Panc1 (cell line): ENCODE measurements around the gene ACOT2. TPM values are rescaled to one million over a fixed set of nuclear protein-coding genes. Genes with fewer than 3 reads are reported as not detected.
"Not testable (repeated sequence)": the region's sequence is repeated elsewhere in the genome, so short reads cannot be mapped to it uniquely, and the experiment has no call there.

Source experiments
- ATAC-seq: fragments of 200-7000 bp; cut with Tn5 transposase; 2 replicates; pipeline ENCODE4 v1.9.1; 2020; ENCODE audit warnings: mild to moderate bottlenecking, moderate library complexity
- BruUV-seq: library from RNA; stranded (reverse); fragments of 400-500 nt; replicated peaks from 2 replicates; lab custom pipeline; 2021; lab: Mats Ljungman, UMichigan
- CTCF ChIA-PET: fragments of 300-600 bp; sonication (Branson Sonifier 250); formaldehyde crosslinking; loops from one replicate; lab custom pipeline; 2022; ENCODE audit warnings: antibody characterized with exemption; lab: Charles Lee
- POLR2A ChIA-PET: fragments of 300-600 bp; sonication (Branson Sonifier 250); formaldehyde crosslinking; loops from one replicate; lab custom pipeline; 2022; ENCODE audit warnings: antibody characterized with exemption; lab: Charles Lee
- DNase-seq: peaks from one replicate; pipeline ENCODE4 v3.0.0-alpha.2; 2010; ENCODE audit warnings: low read depth, low spot score
- H3K27ac ChIP-seq: 2 replicates; pipeline ENCODE4 v1.5.1; 2011; ENCODE audit warnings: mild to moderate bottlenecking, low read length, inconsistent platforms
- H3K27me3 ChIP-seq: fragments of 200-500 bp; sonication (Bioruptor generic); 2 replicates; pipeline ENCODE4 v1.6.0; 2014; ENCODE audit warnings: low read length, inconsistent platforms; ENCODE audit not compliant: control insufficient read depth, insufficient read depth
- H3K36me3 ChIP-seq: fragments of 200-500 bp; sonication (Bioruptor generic); 2 replicates; pipeline ENCODE4 v1.5.1; 2014; ENCODE audit warnings: inconsistent platforms, mild to moderate bottlenecking, low read length, moderate library complexity; ENCODE audit not compliant: control insufficient read depth, insufficient read depth
- H3K4me1 ChIP-seq: 2 replicates; pipeline ENCODE4 v1.5.1; 2011; ENCODE audit warnings: inconsistent platforms, mild to moderate bottlenecking, low read length, moderate library complexity; ENCODE audit not compliant: control insufficient read depth, insufficient read depth
- H3K4me3 ChIP-seq, 2 experiments: 2 replicates each; pipeline ENCODE4 v1.5.1; 2011 to 2012; ENCODE audit warnings: low read depth in 2 of 2, low read length in 2 of 2, mild to moderate bottlenecking in 2 of 2, inconsistent platforms in 1 of 2, moderate library complexity in 1 of 2
- H3K9me3 ChIP-seq: fragments of 200-500 bp; sonication (Bioruptor generic); 2 replicates; pipeline ENCODE4 v1.5.1; 2014; ENCODE audit warnings: low read depth, mild to moderate bottlenecking, inconsistent platforms, low read length, moderate library complexity; ENCODE audit not compliant: control insufficient read depth, insufficient read depth
- CTCF ChIP-seq: fragments of 450-650 bp; IDR thresholded peaks from 2 replicates; pipeline ENCODE4 v1.5.1; 2017; ENCODE audit warnings: mild to moderate bottlenecking
- POLR2AphosphoS5 ChIP-seq: IDR thresholded peaks from 2 replicates; pipeline ENCODE4 v1.6.1; 2012; ENCODE audit warnings: mild to moderate bottlenecking, low read depth, low read length, moderate library complexity
- REST ChIP-seq, 2 experiments: IDR thresholded peaks; 2 replicates each; pipeline ENCODE4 v1.6.1; 2011 to 2012; ENCODE audit warnings: low read depth in 2 of 2, control low read depth in 1 of 2, low read length in 1 of 2, mild to moderate bottlenecking in 1 of 2, moderate library complexity in 1 of 2; ENCODE audit not compliant: insufficient read depth in 1 of 2
- SIN3A ChIP-seq: IDR thresholded peaks from 2 replicates; pipeline ENCODE4 v1.6.1; 2012; ENCODE audit warnings: low read depth, mild to moderate bottlenecking, low read length, moderate library complexity, borderline replicate concordance; ENCODE audit not compliant: insufficient read depth
- TCF7L2 ChIP-seq: IDR thresholded peaks from 2 replicates; pipeline ENCODE4 v1.6.1; 2011; ENCODE audit warnings: mild to moderate bottlenecking, low read depth, low read length, inconsistent platforms
- in situ Hi-C: cut with HindIII; loops from 2 replicates; pipeline ENCODE4 v1.10.0; 2016; ENCODE audit warnings: low sequenced_read_pairs, low pct_unique_long_range_greater_than_20kb
- intact Hi-C: fragments of 100-400 bp; cut with micrococcal nuclease; formaldehyde crosslinking; loops from one replicate; pipeline ENCODE4 v1.10.0; 2022; ENCODE audit not compliant: unreplicated experiment
- total RNA-seq: library from RNA; stranded (reverse); gene quantifications from one replicate; pipeline ENCODE4 v1.2.1, GENCODE V29; 2021; ENCODE audit not compliant: unreplicated experiment

The ACOT2 gene
- total RNA-seq, 1 experiment from 2014 or later = 24.9 TPM

GRCh38 chr14:73524493-73524892 is 44.5 kb upstream of the ACOT2 start:
- H3K4me1 ChIP-seq = peaks cover 2% of the 10 kb centered on the region; the same call in 1 of the 2 replicates
- no peaks in the 10 kb centered on the region for H3K9me3 ChIP-seq
- H3K4me3 ChIP-seq = no peak overlapping the region
- H3K36me3 ChIP-seq = no peaks in the 10 kb centered on the region
- H3K27ac ChIP-seq = no peak overlapping the region
- intact Hi-C loops = no loop called here
- in situ Hi-C loops = no loop called here
- BruUV-seq = no TSS peak
- ATAC-seq = no peak
- ChIA-PET POLR2A (no interaction called here), CTCF (no interaction called here)
- no peak for DNase-seq
- TF ChIP-seq POLR2AphosphoS5 (no peak), CTCF (no peak), SIN3A (no peak), REST (IDR thresholded peaks at IDR 0.05; ENCODE audit: insufficient read depth in 1 of 2, low read depth in 2 of 2, low read length in 1 of 2) (no peak), TCF7L2 (no peak)
- no peaks in the 10 kb centered on the region for H3K27me3 ChIP-seq

GRCh38 chr14:73526036-73526984 is 42.7 kb upstream of the ACOT2 start:
- DNase-seq (no peak), ATAC-seq (peak; percentile 78)
- intact Hi-C loops = no loop called here
- H3K27me3 ChIP-seq = no peaks in the 10 kb centered on the region
- H3K27ac ChIP-seq = no peak overlapping the region; the same call in 1 of the 2 replicates
- no peaks in the 10 kb centered on the region for H3K36me3 ChIP-seq
- CTCF ChIA-PET = interaction anchor here (0.6 kb wide), 1 partner anchor 100 kb away, joined by 11 read pairs; no protein-coding TSS in a partner anchor
- no peak for TF ChIP-seq POLR2AphosphoS5
- TF ChIP-seq TCF7L2 = no peak
- no peak for TF ChIP-seq CTCF
- TF ChIP-seq SIN3A = no peak
- TF ChIP-seq REST (IDR thresholded peaks at IDR 0.05; ENCODE audit: insufficient read depth in 1 of 2, low read depth in 2 of 2, low read length in 1 of 2) = no peak
- no peaks in the 10 kb centered on the region for H3K9me3 ChIP-seq
- peaks cover 2% of the 10 kb centered on the region; the same call in 1 of the 2 replicates for H3K4me1 ChIP-seq
- no TSS peak for BruUV-seq
- H3K4me3 ChIP-seq = no peak overlapping the region
- POLR2A ChIA-PET = interaction anchor here (0.7 kb wide), 1 partner anchor 245 kb away, joined by 5 read pairs; no protein-coding TSS in a partner anchor
- in situ Hi-C loops = no loop called here

GRCh38 chr14:73529356-73529755 is 39.7 kb upstream of the ACOT2 start:
- H3K4me1 ChIP-seq, H3K4me3 ChIP-seq, H3K36me3 ChIP-seq, H3K9me3 ChIP-seq, ATAC-seq, intact Hi-C loops, DNase-seq, POLR2A ChIA-PET, H3K27ac ChIP-seq, CTCF ChIA-PET, BruUV-seq, H3K27me3 ChIP-seq, in situ Hi-C loops: not testable (repeated sequence)
